ENCODE measurements around the gene TM7SF3.

The TM7SF3 gene

GRCh38 chr12:27015730-27016076, 1.5 kb upstream of the TM7SF3 start:
- peak; percentile 67 for DNase-seq (ENCODE audit: low read depth)
- peak overlapping the region; percentile 100 for H3K4me3 ChIP-seq (ENCODE audit: low read depth, low read length)
- peak; percentile 30 for TF ChIP-seq CTCF (IDR thresholded peaks at IDR 0.05; ENCODE audit: insufficient read depth, low read depth, low read length, missing control alignments)

- peak; percentile 19 for DNase-seq (ENCODE audit: low read depth)
- no peak for TF ChIP-seq CTCF (IDR thresholded peaks at IDR 0.05; ENCODE audit: insufficient read depth, low read depth, low read length, missing control alignments)
- peak overlapping the region; percentile 100 for H3K4me3 ChIP-seq (ENCODE audit: low read depth, low read length)
Observed at GRCh38 chr12:27014859-27015729, 910 bp upstream of the TM7SF3 start.

GRCh38 chr12:27013611-27014084, 536 bp downstream of the TM7SF3 start:
- H3K4me3 ChIP-seq (ENCODE audit: low read depth, low read length): peak overlapping the region; percentile 100
- no peak for TF ChIP-seq CTCF (IDR thresholded peaks at IDR 0.05; ENCODE audit: insufficient read depth, low read depth, low read length, missing control alignments)
- DNase-seq (ENCODE audit: low read depth): no peak

- no peak for TF ChIP-seq CTCF (IDR thresholded peaks at IDR 0.05; ENCODE audit: insufficient read depth, low read depth, low read length, missing control alignments)
- H3K4me3 ChIP-seq (ENCODE audit: low read depth, low read length): peak overlapping the region; percentile 100
- no peak for DNase-seq (ENCODE audit: low read depth)
Observed at GRCh38 chr12:27012982-27013255, 1.3 kb downstream of the TM7SF3 start.

- H3K4me3 ChIP-seq (ENCODE audit: low read depth, low read length): peak overlapping the region; percentile 100
- DNase-seq (ENCODE audit: low read depth): no peak
- TF ChIP-seq CTCF (IDR thresholded peaks at IDR 0.05; ENCODE audit: insufficient read depth, low read depth, low read length, missing control alignments): no peak
Observed at GRCh38 chr12:27012239-27012981, 1.8 kb downstream of the TM7SF3 start.

- TF ChIP-seq CTCF (IDR thresholded peaks at IDR 0.05; ENCODE audit: insufficient read depth, low read depth, low read length, missing control alignments): no peak
- no peak overlapping the region for H3K4me3 ChIP-seq (ENCODE audit: low read depth, low read length)
- DNase-seq (ENCODE audit: low read depth): peak; percentile 21
Observed at GRCh38 chr12:27009881-27010301, 4.3 kb downstream of the TM7SF3 start.
